Ishikawa (cell line): ENCODE data around the gene MRGPRF.

Experiments used
- CEBPB ChIP-seq: IDR thresholded peaks from 2 replicates; pipeline ENCODE4 v1.6.1; 2012
- CREB1 ChIP-seq: IDR thresholded peaks from 2 replicates; pipeline ENCODE4 v1.6.1; 2012; ENCODE audit warnings: low read depth
- EGR1 ChIP-seq: IDR thresholded peaks from 2 replicates; pipeline ENCODE4 v1.6.1; 2012
- EP300 ChIP-seq: IDR thresholded peaks from 2 replicates; pipeline ENCODE4 v1.6.1; 2012; ENCODE audit warnings: borderline replicate concordance
- FOXM1 ChIP-seq: IDR thresholded peaks from 2 replicates; pipeline ENCODE4 v1.6.1; 2012; ENCODE audit warnings: low read depth, borderline replicate concordance
- MAX ChIP-seq: IDR thresholded peaks from 2 replicates; pipeline ENCODE4 v1.6.1; 2012
- NFIC ChIP-seq: IDR thresholded peaks from 2 replicates; pipeline ENCODE4 v1.6.1; 2012
- RAD21 ChIP-seq: IDR thresholded peaks from 2 replicates; pipeline ENCODE4 v1.6.1; 2012; ENCODE audit warnings: low read depth
- TAF1 ChIP-seq: IDR thresholded peaks from 2 replicates; pipeline ENCODE4 v1.6.1; 2012; ENCODE audit warnings: low read depth, mild to moderate bottlenecking
- TCF12 ChIP-seq: IDR thresholded peaks from 2 replicates; pipeline ENCODE4 v1.6.1; 2012; ENCODE audit warnings: low read depth
- TEAD4 ChIP-seq: IDR thresholded peaks from 2 replicates; pipeline ENCODE4 v1.6.1; 2012
- YY1 ChIP-seq: IDR thresholded peaks from 2 replicates; pipeline ENCODE4 v1.6.1; 2012; ENCODE audit warnings: low read depth
- ZBTB7A ChIP-seq: IDR thresholded peaks from 2 replicates; pipeline ENCODE4 v1.6.1; 2012; ENCODE audit warnings: low read depth
- TF ChIP-seq, protein P1 (sequence below): IDR thresholded peaks from 2 replicates; pipeline ENCODE4 v1.6.1; 2012; ENCODE audit warnings: low read depth, mild to moderate bottlenecking

MRGPRF gene

GRCh38 chr11:68969386-68969785 lies 43.7 kb downstream of the MRGPRF start:
- no peak for TF ChIP-seq TAF1
- TF ChIP-seq, protein P1, sequence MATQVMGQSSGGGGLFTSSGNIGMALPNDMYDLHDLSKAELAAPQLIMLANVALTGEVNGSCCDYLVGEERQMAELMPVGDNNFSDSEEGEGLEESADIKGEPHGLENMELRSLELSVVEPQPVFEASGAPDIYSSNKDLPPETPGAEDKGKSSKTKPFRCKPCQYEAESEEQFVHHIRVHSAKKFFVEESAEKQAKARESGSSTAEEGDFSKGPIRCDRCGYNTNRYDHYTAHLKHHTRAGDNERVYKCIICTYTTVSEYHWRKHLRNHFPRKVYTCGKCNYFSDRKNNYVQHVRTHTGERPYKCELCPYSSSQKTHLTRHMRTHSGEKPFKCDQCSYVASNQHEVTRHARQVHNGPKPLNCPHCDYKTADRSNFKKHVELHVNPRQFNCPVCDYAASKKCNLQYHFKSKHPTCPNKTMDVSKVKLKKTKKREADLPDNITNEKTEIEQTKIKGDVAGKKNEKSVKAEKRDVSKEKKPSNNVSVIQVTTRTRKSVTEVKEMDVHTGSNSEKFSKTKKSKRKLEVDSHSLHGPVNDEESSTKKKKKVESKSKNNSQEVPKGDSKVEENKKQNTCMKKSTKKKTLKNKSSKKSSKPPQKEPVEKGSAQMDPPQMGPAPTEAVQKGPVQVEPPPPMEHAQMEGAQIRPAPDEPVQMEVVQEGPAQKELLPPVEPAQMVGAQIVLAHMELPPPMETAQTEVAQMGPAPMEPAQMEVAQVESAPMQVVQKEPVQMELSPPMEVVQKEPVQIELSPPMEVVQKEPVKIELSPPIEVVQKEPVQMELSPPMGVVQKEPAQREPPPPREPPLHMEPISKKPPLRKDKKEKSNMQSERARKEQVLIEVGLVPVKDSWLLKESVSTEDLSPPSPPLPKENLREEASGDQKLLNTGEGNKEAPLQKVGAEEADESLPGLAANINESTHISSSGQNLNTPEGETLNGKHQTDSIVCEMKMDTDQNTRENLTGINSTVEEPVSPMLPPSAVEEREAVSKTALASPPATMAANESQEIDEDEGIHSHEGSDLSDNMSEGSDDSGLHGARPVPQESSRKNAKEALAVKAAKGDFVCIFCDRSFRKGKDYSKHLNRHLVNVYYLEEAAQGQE = no peak
- TF ChIP-seq FOXM1 = no peak

DNA sequence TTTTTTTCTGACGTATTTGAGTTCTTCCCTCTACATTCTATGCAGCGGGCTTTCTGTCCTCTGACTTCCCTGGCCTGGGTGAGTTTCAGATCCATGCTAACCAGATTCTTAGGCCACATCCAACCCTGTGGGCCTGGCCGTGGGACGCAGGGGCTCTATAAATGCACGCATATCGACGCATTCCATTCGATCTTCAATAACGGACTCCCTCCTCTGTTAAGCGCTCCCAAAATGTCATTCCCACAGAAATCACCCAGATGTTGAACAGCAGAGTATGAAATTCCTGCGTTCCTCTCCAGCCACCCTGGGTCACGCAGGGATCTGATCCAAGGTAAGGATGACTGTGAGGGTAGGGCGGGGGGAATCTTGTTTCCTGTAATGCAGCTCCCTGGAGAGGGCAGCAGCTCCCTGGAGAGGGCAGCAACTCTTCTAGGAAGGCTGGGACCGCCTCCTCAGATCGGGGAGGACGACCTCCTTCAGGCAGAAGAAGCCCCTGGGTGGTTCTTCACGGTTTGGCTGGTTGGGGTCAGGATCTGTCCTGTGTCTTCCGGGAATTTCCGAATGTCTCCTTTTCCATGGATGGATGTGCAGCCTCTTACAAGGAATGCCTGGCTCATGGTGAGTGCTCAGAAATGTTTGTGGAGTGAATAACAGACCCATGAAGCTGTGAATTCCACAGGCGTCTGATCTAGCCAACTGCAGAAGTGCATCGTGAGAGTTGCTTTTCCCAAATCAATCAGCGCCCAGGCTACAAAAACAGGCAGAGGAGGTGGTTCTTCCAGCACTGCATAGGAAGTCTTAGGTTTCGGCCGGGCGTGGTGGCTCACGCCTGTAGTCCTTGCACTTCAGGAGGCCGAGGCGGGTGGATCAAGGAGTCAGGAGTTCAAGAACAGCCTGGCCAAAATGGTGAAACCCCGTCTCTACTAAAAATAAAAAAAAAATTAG lies 44.5 kb downstream of the MRGPRF start:
- peak; percentile 20; the same call in 1 of the 2 replicates for TF ChIP-seq RAD21
- no peak for TF ChIP-seq YY1
- TF ChIP-seq EP300 = no peak
- no peak for TF ChIP-seq EGR1
- no peak for TF ChIP-seq FOXM1
- TF ChIP-seq CREB1 = no peak
- TF ChIP-seq TEAD4 = no peak

- TF ChIP-seq CEBPB (no peak), ZBTB7A (no peak), TCF12 (no peak), FOXM1 (no peak), RAD21 (no peak), EP300 (no peak), YY1 (no peak), NFIC (no peak), CREB1 (no peak)
- TF ChIP-seq, protein P1 = no peak
Measured at GRCh38 chr11:68966894-68967780, 45.9 kb downstream of the MRGPRF start.

- TF ChIP-seq TCF12 (no peak), RAD21 (no peak), NFIC (no peak), TAF1 (no peak), EGR1 (no peak), FOXM1 (no peak), ZBTB7A (no peak), TEAD4 (no peak), EP300 (no peak), CEBPB (no peak), CREB1 (no peak), MAX (no peak), YY1 (no peak)
- TF ChIP-seq, protein P1 = no peak
Measured at GRCh38 chr11:68965901-68966853, 46.9 kb downstream of the MRGPRF start.
